HL-60/S4 treated with phorbol 12-myristate 13-acetate at 8.2 ng/mL for 4 days and 3 days (cell line): ENCODE measurements around the gene SPHKAP.
"Not testable (repeated sequence)": the region's sequence is repeated elsewhere in the genome, so short reads cannot be mapped to it uniquely, and the experiment has no call there.

Source experiments
- in situ Hi-C: fragments of 300-500 bp; cut with MboI; formaldehyde crosslinking; loops from 2 replicates; pipeline ENCODE4 v1.15.0; 2022; ENCODE audit warnings: low sequenced_read_pairs

SPHKAP gene

DNA sequence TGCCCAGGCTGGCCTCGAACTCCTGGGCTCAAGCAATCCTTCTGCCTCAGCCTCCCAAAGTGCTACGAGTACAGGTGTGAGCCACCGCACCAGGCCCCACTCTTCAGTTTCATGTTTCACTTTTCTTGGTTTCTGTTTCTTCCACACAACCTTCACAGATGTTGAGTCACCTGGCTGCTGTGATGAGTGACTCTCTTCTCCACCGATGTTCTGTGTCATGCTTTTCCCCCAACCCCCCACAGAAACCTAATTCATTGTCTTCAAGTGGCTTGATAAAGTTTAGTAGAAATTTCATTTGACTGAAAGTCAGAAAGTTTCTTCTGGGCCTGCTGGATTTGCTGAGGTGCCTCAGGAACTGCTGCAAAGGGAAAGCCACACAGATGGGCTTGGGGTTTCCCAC lies 78.5 kb downstream of the SPHKAP start:
- in situ Hi-C loops, result no loop called here

DNA sequence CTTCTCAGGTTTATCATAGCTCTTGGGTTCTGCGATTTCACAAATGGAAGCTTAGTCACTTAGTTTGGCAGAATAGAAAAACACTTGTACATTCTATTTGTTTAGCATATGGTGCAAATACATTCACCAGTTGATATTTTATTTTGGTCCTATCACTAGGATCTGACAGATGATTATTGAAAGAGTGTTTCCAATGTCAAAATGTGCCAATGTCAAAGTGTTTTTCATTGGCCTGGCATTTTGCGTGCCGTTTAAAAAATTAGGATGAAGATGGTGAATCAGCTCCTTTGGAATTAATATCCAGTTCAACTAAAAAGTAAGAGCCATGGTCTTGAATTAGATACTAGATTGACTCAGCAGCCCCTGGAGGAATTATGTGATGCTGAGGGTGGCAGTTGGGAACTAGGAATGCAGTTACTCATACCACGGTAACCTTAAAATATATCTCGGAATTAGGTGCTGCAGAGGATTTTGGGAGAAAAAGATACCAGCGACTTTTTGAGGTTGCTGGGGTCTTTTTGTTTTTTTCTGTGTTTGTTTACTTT lies 87.0 kb downstream of the SPHKAP start:
- in situ Hi-C loops, result no loop called here

DNA sequence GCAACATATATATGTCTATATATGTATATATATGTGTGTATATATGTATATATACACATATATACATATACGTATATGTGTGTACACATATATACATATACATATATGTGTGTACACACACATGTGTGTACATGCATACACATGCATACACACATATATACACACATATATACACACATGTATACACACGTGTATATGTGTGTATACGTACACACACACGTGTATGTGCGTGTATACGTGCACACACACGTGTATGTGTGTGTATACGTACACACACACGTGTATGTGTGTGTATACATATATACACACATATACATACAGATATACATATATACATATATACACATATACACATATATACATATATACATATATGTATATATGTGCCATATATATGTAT lies 89.4 kb downstream of the SPHKAP start:
- in situ Hi-C loops, result no loop called here

DNA sequence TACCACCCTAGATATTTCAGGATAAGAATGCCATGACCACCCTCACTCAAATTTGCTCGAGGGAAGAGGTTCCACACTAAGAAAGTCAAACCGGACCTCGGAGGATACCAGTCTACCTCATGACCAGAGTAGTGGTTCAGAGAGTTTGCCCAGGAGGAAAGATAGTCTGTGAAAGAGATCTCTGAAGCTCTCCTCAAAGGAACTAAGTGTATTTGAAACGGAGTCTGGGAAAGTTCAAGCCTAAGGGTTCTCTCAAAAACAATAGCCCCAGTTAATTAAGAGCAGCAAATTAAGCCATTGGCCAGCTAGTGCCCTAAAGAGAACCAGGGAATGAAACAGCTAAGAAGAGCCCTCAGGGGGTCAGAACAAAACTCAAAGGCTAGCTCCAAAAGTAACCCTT lies 94.9 kb downstream of the SPHKAP start:
- in situ Hi-C loops, result no loop called here

DNA sequence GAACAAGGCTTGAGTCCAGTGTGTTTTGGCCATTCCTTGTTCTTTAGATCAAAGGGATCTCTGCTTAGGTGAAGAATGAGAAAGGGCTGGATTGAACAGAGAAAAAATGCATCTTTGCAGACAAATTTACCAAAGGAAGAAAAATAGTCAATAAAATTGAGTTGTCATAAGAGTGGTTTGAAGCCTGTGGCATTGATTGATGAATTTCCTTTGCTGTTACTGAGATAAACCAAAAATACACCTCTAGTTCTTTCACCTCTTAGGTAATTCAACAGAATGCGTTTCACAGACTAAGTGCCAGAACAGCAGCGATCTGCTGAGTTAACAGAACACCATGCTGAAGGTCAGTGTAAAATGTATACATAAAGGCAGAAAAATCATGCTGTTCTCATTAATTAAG lies 96.8 kb downstream of the SPHKAP start:
- in situ Hi-C loops, result no loop called here

DNA sequence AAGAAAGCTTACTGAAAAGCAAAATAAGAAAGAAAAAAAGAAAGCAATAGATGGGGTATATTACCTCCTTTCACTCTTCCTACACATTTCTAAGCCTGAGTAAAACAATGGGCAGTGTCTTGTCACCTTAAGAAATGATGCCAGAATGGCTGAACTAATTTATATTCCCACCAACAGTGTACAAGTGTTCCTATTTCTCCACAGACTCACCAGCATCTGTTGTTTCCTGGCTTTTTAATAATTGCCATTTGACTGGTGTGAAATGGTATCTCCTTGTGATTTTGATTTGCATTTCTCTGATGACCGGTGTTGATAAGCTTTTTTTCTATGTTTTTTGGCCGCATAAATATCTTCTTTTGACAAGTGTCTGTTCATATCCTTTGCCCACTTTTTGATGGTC lies 98.4 kb downstream of the SPHKAP start:
- in situ Hi-C loops, result no loop called here

DNA sequence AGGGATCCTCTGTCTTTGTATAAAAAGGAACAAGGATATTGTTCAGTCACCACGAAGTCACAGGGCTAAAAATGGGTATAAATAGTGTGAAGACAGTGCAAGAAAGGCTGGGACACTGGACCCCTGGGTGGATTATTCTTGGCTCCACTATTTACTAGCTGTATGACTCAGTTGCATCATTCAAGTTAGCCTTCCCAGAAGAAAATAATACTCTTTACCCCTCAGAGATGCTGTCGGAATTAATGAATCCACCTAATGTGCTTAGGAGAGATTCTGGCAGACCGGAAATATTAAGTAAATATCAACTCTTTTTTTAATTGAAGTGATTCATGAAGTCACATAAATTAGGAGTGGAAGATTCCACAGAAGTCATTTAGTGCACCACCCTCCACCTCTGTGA lies 98.9 kb downstream of the SPHKAP start:
- in situ Hi-C loops, result no loop called here

DNA sequence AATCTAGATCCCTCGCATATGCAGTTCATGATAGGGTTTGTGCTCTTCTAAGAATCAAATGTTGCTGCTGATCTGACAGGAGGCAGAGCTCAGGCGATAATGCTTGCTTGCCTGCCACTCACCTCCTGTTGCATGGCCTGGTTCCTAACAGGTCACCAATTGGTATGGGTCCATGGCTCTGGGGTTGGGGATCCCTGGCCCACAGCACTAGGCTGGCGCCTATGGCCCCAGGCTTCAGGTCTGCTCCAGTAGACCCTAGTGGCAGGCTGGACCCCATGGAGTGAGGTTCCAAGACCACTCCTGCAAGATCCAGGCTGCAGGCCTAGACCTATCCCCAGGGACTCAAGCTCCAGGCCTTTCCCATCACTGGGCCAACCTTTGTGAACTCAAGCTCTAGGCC lies 102.3 kb downstream of the SPHKAP start:
- in situ Hi-C loops, result no loop called here

DNA sequence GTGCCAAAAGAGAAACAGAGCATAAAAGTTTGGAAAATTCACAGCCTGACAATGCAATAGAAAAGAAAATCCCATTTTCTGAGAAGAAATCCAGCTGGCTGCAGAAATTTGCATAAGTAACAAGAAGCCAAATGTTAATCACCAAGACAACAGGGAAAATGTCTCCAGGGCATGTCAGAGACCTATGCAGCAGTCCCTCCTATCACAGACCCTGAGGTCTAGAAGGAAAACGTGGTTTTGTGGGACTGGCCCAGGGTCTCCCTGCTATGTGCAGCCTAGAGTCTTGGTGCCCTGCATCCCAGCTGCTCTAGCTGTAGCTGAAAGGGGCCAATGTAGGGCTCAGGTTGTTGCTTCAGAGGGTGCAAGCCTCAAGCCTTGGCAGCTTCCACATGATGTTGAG lies 104.8 kb downstream of the SPHKAP start:
- in situ Hi-C loops, result not testable (repeated sequence)

DNA sequence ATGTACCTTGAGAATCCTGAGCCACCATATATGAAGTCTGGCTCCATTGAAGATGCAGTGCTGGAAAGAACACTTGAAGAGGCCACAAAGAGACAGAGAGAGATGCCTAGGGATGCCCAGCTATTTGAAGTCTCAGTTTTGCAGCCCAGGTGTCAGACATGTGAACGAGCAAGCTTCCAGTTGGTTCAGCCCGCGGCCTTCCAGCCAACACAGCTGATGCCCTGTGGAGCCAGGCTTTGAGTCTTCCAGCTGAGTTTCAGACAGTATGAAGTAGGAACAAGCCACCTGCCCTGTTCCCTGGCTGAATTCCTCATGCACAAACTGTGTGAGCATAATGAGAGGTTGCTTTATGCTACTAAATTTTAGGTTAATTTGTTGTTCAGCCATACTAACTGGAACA lies 108.8 kb downstream of the SPHKAP start:
- in situ Hi-C loops, result no loop called here

DNA sequence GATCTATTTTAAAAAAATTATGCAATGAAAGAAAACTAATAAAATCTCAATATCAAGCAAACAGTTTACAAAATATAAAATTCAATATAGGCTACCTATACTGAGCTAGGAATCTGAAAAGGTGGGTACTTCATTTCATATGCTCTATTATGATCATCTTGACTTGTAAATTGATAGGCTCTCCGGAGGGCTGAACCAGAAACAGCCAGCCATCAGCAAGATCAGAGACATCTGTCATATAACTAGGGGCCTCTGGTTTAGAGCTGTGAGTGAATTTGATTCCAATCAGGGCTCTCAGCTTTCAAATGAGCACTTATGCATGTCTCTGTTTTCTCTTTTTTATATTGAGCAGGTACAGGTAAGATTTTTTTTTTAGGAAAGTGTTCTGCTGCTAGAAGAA lies 114.2 kb downstream of the SPHKAP start:
- in situ Hi-C loops, result no loop called here

DNA sequence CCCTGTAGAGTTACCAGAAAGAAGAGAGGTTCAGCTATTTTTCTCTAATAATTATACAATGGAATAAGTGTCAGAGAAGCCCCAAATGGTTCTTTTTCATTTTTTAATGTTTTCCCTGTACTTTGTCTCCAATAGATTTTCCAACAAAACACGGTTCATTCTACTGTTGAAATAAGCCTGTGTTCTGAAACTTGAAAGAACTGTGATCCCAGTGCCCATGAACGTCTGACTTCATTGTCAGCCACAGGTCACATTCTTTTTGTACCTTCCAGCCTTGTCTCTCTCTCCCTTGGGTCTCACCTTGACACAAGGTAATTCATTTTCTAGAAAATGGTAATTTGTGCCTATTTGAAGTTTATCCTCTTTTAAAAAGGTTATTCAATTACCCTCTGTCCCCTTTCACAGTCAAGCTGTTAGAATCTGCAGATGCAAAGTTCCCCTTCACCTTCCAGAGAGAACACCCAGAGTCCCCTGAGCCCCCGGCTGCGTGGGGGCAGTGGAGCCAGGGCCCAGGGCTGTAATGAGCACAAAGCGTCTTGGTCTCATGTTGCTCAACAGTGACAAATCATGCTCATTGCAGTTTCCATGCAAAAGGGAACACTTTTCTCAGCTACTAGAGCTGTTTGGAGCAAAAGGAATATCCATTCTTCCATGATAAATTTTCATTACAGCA lies 115.2 kb downstream of the SPHKAP start:
- in situ Hi-C loops, result no loop called here

DNA sequence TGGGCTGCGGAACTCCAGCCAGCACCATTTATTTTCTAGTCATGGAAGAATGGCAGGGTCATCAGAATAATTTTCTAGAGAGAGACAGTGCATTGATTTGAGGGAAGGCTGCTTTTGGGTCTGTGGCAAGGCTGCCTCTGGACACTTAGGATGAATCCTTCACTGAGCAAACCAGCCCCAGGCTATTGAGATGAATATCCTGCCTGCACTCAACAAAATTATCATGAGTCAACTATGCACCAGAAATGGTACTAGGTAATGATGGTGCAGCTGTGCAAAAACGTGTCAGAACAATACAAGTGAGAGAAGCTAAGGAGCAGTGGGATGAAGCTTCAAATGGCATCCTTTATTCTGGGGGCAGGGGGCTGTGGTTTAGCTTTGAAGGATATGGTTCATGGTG lies 115.8 kb downstream of the SPHKAP start:
- in situ Hi-C loops, result no loop called here

DNA sequence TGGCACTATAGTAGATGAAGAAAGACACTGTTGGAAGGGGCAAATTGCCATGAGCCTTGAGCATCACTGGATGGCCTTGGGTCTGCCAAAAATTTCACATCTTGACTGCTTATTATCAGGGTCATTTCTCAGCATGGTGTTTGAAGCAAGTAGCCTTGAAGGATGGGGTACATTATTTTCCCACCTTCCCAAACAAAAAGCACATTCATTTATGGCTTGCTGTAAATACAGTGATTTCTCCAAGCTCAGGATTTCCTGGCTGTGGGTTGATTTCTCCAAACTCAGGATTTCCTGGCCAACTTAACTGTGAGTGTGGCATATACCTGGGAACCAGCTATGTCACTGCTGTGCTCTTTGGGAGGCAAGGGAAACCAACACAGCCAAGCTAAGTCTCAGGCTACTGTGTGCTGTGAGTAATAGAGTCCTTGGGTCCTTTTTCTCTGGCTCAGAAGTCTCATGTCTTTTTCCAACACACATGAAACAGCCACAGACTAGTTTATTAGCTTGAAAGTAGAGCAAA lies 116.6 kb downstream of the SPHKAP start:
- in situ Hi-C loops, result no loop called here

DNA sequence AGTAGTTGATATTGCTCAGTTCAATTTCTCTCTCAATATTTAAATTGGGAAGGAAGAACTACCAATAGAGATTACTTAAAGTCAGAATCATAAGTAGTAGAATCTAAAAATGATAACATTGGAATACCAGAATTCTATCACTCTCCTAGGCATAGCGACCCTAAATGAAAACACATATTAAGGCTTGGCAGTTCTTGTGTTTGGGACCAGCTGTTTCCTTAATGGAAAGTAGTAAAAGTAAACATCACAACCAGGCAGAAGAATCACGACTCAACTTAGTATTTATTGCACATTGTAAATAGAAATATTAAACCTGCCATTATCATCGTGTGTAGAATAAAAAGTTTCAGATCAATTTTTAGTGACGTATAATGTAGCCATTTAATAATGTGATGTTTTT lies 117.5 kb downstream of the SPHKAP start:
- in situ Hi-C loops, result no loop called here

DNA sequence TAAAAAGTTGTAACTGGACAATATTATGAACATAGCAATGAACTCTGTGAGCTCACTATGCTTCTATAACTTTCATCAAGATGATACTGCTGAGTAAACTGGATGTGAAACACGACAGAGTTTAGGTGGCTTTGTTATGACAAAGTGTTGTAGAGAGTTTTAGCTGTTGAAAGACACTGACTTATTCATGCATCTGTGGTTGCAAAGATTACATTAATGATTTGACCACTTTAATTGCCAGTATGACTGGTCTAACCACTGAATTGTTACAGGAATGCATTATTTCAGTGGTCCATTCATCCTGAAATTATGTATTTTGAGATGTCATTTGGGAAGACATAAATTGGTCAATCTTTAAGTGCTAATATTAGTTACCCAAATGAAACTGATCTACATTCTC lies 117.9 kb downstream of the SPHKAP start:
- in situ Hi-C loops, result no loop called here

DNA sequence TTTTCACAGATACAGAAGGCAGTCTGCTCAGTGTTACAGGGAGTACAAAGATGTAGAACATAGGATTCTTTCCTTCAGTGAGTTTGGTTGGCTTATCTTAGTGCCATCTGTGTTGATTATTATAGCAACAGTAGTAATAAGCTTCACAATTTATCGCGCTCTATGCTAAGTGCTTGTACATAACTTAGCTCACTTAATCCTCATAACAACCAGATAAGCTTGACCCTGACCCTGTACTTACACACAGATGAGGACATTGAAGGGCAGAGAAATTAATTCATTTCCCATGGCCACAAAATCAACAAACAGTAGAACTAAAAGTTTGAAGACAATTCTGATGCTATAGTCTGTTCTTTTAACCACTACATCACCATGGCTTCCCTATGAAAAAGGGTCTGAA lies 121.8 kb downstream of the SPHKAP start:
- in situ Hi-C loops, result no loop called here

DNA sequence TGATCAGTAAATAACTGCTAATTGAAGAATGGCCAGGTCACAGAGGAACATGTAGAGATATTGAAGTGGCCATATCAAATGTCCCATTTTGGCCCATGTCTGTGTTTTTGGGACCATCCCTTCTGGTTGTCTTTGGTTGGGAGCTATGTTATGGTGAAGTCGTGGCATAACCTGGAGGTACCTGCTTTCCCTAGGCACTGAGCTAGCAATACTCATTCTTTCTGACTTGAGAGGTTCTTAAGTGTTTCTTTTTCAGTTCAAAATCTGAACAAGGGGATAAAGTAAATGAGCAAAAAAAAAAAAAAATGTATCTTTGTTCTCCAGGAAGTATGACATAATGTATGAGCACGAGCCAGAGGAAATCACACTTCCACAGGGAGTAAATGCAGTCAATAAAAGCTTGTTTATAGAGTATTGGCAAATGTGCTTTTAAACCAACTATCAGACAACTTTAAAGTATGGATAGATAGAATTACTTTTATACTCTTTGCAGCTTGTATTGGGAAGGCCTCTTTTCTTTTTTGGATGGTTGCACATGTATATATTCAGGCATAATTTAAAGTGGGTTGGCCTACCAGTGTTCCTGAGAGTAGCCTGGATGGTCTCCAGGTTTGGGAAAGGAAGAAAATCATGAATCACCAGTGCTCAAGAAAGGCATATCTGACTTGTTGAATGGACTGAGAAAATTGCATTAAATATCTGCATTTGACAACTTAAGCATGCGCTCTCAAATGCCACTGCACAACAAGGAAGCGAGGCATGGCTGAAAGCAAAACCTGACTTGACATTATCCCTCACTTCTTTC lies 125.0 kb downstream of the SPHKAP start:
- in situ Hi-C loops, result no loop called here

DNA sequence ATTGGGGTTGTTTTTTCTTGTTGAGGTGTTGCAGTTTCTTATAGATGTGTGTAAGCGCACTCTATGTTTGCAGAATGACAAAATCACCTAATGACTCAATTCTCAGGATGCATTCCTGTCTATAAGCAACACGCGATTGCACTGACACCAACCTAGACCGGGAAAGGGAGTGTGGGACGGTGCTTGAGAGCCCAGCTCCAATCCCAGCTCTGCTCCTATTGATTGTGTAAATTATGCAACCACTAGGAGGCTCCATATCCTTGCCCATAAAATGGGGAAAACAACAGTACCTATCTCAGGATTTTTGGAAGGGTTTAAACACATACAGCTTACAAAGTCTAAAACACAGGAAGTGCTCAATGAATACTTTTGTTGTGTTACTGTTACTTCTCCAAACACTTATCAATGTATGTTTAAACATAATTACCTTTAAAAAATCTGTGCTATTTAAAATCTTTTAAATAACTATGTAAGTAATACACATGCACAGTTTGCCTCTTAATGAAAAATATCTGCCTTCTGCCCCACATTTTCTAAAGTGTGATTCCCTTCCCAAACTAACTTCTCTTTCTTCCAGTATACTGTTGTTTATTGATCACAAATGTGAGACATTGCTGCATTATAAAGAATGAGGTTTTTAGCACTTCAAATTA lies 132.5 kb downstream of the SPHKAP start:
- in situ Hi-C loops, result no loop called here

DNA sequence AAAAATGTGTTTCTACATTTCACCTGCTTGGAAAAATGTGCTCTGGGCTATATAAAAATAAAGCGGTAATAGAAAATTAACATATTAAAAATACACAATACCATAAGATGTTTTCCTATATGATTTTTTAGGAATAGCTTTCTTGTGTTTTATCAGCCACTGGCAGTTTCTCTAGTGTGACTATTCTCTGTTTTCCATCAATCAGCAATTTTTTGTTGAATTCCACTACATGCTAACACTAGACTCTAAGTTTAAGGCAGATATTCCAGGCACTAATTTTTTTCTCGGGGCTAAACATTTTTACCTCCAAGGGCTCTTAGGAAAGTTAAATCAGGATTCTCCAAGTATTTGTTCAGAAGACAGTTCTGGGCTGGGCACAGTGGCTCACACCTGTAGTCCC lies 140.5 kb downstream of the SPHKAP start:
- in situ Hi-C loops, result no loop called here

DNA sequence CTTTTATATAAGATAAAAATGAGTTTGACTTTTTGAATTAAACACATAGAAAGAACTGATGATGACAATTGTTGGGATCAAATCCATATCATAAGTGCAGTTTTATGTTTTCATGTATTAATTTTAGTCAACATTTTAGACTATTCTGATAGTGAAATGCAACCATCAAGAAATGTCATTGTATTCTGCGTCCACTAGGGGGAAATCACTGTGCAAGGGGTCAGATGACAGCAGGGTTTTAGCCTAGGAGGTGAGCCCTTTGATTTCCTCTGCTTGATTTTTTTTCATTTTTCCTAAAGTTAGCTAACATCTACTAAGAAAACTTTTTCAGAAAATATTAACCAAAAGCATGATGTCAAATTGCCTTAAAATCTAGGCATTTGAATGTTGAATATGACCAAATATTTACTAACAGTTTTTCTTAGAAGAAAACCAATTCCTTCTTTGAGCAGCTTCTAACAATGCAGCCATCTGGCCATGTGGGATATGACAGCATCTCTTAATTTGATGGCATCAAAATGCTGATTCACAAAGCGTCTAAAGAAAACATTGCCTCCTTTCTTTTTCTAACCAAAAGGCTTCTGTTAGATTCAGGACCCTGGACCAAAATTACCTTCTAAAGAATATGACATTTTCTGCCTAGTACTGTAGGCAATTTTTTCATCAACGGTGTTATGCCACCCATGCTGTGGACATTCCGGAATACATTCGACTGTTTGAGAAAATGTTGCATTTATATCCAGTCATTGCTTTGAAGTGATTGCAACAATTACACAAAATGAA lies 141.5 kb downstream of the SPHKAP start:
- in situ Hi-C loops, result no loop called here
